Forelimb muscle (tissue), 1 donor: ENCODE measurements around the gene TMEM145. TPM values are rescaled to one million over a fixed set of nuclear protein-coding genes. Genes with fewer than 3 reads are reported as not detected.

Experiments used
- DNase-seq: peaks from one replicate; pipeline ENCODE4 v3.0.0-alpha.2; 2013; ENCODE audit warnings: low read depth
- polyA plus RNA-seq: library from polyadenylated mRNA; unstranded; fragments of 120-200 nt; gene quantifications from one replicate; pipeline ENCODE4 v1.2.1, GENCODE V29; 2013; ENCODE audit not compliant: insufficient read length

TMEM145 gene
- polyA plus RNA-seq, 1 donor: 0.43 TPM

GRCh38 chr19:42277821-42278451 lies 35.2 kb upstream of the TMEM145 start:
- no peak for DNase-seq

- DNase-seq: no peak
Measured at GRCh38 chr19:42278452-42279154, 34.5 kb upstream of the TMEM145 start.

- DNase-seq: no peak
Measured at GRCh38 chr19:42279155-42279901, 33.8 kb upstream of the TMEM145 start.

- DNase-seq: no peak
Measured at GRCh38 chr19:42279902-42280814, 33.0 kb upstream of the TMEM145 start.

DNA sequence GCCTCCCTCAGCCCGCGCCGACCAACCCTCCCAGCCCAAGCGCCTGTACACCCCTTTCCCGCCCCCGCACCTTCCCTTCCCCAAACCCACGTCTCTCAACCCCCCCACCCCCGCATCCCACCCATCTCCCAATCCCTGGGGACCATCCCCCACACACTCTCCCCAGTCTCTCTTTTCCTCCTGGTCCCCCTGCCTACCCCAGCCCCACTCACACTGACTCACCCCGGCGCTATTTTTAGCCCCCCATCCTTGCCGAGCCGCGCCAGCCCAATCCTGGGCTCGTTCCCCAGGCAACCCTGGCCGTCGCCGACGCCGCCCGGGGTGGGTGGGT lies 32.3 kb upstream of the TMEM145 start:
- no peak for DNase-seq

DNA sequence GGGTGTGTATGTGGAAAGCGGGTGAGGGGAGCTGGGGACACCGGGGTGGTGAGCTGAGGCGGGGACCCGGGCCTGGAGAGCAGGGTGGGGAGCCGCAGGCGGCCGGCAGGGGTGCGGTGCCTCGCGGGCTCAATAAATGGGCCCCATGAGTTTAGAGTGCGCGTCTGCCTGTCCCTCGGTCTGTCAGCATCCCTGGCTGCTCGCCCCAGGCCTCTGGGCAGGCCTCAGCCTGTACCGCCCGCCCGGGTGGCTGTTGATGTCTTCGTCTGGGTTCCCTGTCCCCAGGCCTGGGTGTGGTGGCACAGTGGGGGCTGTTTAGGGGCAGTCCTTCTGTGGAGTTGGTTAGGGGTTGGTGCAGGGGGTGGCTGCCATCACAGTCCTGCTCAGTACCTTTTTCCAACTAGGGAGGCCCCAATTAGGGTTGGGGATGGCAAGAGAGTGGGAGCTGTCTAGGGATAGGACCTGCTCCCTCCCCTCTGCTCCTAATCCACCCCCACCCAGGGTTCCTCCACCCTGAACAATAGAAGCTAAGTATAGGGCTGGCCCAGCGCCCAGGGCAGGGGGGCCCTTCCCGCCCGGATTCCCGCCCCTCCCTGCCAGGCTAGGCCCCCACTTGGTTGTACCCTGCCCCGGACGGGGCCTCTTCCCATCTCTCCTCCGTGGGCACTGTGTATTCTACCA lies 31.8 kb upstream of the TMEM145 start:
- DNase-seq: no peak

GRCh38 chr19:42281827-42282762 lies 31.0 kb upstream of the TMEM145 start:
- DNase-seq: no peak

DNA sequence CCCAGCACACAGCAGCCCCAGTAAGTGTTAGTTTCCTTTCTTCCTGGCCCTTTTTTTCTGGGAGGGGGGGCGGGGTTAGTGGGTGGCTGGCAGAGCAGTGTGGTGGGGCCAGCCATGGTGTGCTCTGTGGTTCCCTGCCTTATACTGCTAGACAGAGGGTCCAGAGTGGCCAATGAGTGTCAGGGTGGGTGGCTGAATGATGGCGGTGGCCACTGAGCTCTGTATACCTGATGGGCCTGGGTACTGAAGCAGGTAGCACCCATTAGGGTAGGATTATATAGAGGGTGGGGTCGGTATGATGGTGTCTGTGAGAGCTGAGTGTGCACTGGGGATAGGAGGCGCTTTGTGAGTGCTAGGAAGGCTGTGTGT lies 30.3 kb upstream of the TMEM145 start:
- no peak for DNase-seq

- no peak for DNase-seq
Measured at GRCh38 chr19:42283188-42284065, 29.7 kb upstream of the TMEM145 start.

GRCh38 chr19:42284066-42284501 lies 29.0 kb upstream of the TMEM145 start:
- no peak for DNase-seq

GRCh38 chr19:42284591-42285341 lies 28.3 kb upstream of the TMEM145 start:
- no peak for DNase-seq

- no peak for DNase-seq
Measured at GRCh38 chr19:42285541-42285941, 27.6 kb upstream of the TMEM145 start.

DNA sequence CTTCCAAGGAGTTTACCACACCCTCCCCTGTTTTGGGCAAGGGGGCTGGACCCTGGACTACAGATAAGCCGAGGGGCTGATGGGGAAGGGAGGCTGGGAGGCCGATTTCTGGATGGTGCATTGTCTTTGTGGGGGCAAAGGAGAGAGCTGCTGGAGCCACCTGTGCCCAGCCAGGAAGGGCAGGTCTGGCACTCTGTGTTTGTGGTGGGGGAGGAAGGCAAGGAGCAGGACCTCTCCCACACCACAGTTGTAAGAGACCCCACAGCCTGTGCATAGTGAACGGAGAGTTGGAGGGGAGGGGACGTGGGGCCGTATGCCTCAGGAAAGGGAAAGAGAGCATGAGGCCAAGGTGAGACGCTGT lies 27.1 kb upstream of the TMEM145 start:
- no peak for DNase-seq

GRCh38 chr19:42286349-42287016 lies 26.6 kb upstream of the TMEM145 start:
- no peak for DNase-seq

- no peak for DNase-seq
Measured at GRCh38 chr19:42287017-42287826, 25.9 kb upstream of the TMEM145 start.

- DNase-seq: no peak
Measured at GRCh38 chr19:42287827-42288107, 25.3 kb upstream of the TMEM145 start.

- no peak for DNase-seq
Measured at GRCh38 chr19:42288387-42288786, 24.7 kb upstream of the TMEM145 start.
